ENCODE data around the gene ZMYM5. TPM values are rescaled to one million over a fixed set of nuclear protein-coding genes. Genes with fewer than 3 reads are reported as not detected.

Gene ZMYM5
- total and polyA plus RNA-seq, 9 of the 15 experiments (the other 6 are each of a cell fraction or from before 2014, with no cell fraction given): 5.4 to 11.9 (median 7.8) TPM

- peak in 2 of 3 experiments; percentile 64 to 72 for TF ChIP-seq YY1 (IDR thresholded peaks at IDR 0.05; ENCODE audit: borderline replicate concordance in 1 of 3, control insufficient read depth in 1 of 3, extremely low read depth in 1 of 3, insufficient read depth in 3 of 3, insufficient read length in 1 of 3, insufficient replicate concordance in 2 of 3, low read depth in 1 of 3, low read length in 2 of 3)
Measured at GRCh38 chr13:19864024-19864745, 736 bp upstream of the ZMYM5 start (continued).

- in situ Hi-C loops (cut with MboI): no loop called here
- peaks cover 43% of the 10 kb centered on the region for H3K79me2 ChIP-seq (ENCODE audit: control insufficient read depth, insufficient read depth, low read length)
- POLR2A ChIA-PET: interaction anchor here (1.0 to 1.1 kb wide), 3 partner anchors 22 to 29 kb away, joined by 3 to 4 read pairs (median 3); no protein-coding TSS in a partner anchor
- no peak for TF ChIP-seq MYC (IDR thresholded peaks at IDR 0.05; ENCODE audit: low read depth, low read length)
- 0 out of 2 replicates have a peak, but pooled peaks have one; percentile 47 for TF ChIP-seq MYC (CRISPR knock-in tag; IDR thresholded peaks at IDR 0.05; ENCODE audit: borderline replicate concordance, low read depth)
- no peak for TF ChIP-seq BACH1 (tag; IDR thresholded peaks at IDR 0.05)
- peak in 1 of 2 experiments; percentile 17; a peak in 1 of 4 replicates for TF ChIP-seq UBTF (IDR thresholded peaks at IDR 0.05; ENCODE audit: borderline replicate concordance in 1 of 2, low read depth in 2 of 2, low read length in 2 of 2)
- no peak for TF ChIP-seq SP2 (IDR thresholded peaks at IDR 0.05; ENCODE audit: extremely low read depth, low read depth, low read length, poor library complexity, severe bottlenecking)
Measured at GRCh38 chr13:19862481-19863313, 752 bp downstream of the ZMYM5 start.

More at GRCh38 chr13:19862481-19863313, 752 bp downstream of the ZMYM5 start:
- H3K27ac ChIP-seq (ENCODE audit: extremely low read depth, low read depth, low read length): peak overlapping the region; percentile 86
- peaks cover 14% of the 10 kb centered on the region; the same call in 2 of the 3 replicates for H3K36me3 ChIP-seq (ENCODE audit: control insufficient read depth, insufficient read depth, low read length)
- WGBS (ENCODE audit: insufficient coverage, low coverage, missing lambda C conversion rate): 1% methylated on average over 20 of the region's 66 CpGs
- no peaks in the 10 kb centered on the region for H3K9me1 ChIP-seq (ENCODE audit: control insufficient read depth, insufficient read depth, low read length)
- H3K9me3 ChIP-seq (replicated peaks; ENCODE audit: control insufficient read depth, insufficient read depth, low read depth, low read length): no peaks in the 10 kb centered on the region
- H3K4me1 ChIP-seq (replicated peaks in 1 of 2; ENCODE audit: control insufficient read depth in 2 of 2, insufficient read depth in 2 of 2, low read length in 2 of 2): peaks cover 15 to 20% of the 10 kb centered on the region in 2 experiments; a peak in 4 of 5 replicates
- H2AFZ ChIP-seq (ENCODE audit: low read depth, low read length): peak overlapping the region; percentile 72
- DNase-seq (ENCODE audit: extremely low read depth in 1 of 4, low spot score in 3 of 4) (peak; percentile 20 to 42 (median 28)), FAIRE-seq (no peak), ATAC-seq (peak; percentile 12)
- peak overlapping the region; percentile 79 to 95 for H3K9ac ChIP-seq (ENCODE audit: insufficient read depth in 1 of 2, low read depth in 2 of 2, low read length in 2 of 2)
- H3K4me3 ChIP-seq: peak overlapping the region; percentile 83
- BruUV-seq (replicated peaks): no TSS peak
- CTCF ChIA-PET (ENCODE audit: low intra/inter-chr PET ratio): no interaction called here
- peak overlapping the region; percentile 92 for H3K4me2 ChIP-seq (ENCODE audit: insufficient read depth, low read length)
- H3K27me3 ChIP-seq (ENCODE audit: control insufficient read depth in 2 of 2, insufficient read depth in 2 of 2, low read length in 2 of 2): no peaks in the 10 kb centered on the region
- intact Hi-C loops (cut with micrococcal nuclease): loop anchor here (5.0 to 10.0 kb wide), 2 partner anchors 78 to 100 kb away; partner anchors contain the start of gene PSPC1
- no peaks in the 10 kb centered on the region for H4K20me1 ChIP-seq (replicated peaks; ENCODE audit: control insufficient read depth, insufficient read depth, low read length)
